ENCODE results near the gene GLS.

GLS gene

GRCh38 chr2:190880378-190881083 lies at the start of gene GLS:
Gene GLS, plus strand, starts transcription at chr2:190880821. Its CDS starts 264 bp downstream, at chr2:190881085.
- H3K9me3 Mint-ChIP-seq = no peaks in the 10 kb centered on the region
- H3K4me1 Mint-ChIP-seq (ENCODE audit: low read depth) = peaks cover 49% of the 10 kb centered on the region
- peak within 1 kb of the TSS; percentile 99 for H3K27ac Mint-ChIP-seq
- H3K36me3 Mint-ChIP-seq (ENCODE audit: low read depth) = peaks cover 47% of the 10 kb centered on the region
- H3K27me3 Mint-ChIP-seq = no peaks in the 10 kb centered on the region
- DNase-seq = peak; percentile 95
- peak within 1 kb of the TSS; percentile 96 for H3K4me3 Mint-ChIP-seq

GRCh38 chr2:190831941-190832340 lies 48.7 kb upstream of the GLS start:
- Mint-ChIP-seq H3K9me3 (no peaks in the 10 kb centered on the region), H3K36me3 (ENCODE audit: low read depth) (no peaks in the 10 kb centered on the region), H3K4me1 (ENCODE audit: low read depth) (peaks cover 2% of the 10 kb centered on the region), H3K27ac (no peak overlapping the region), H3K4me3 (no peak overlapping the region), H3K27me3 (no peaks in the 10 kb centered on the region)
- DNase-seq = no peak

- Mint-ChIP-seq H3K27me3 (no peaks in the 10 kb centered on the region), H3K36me3 (ENCODE audit: low read depth) (no peaks in the 10 kb centered on the region), H3K4me3 (no peak overlapping the region), H3K9me3 (no peaks in the 10 kb centered on the region), H3K27ac (no peak overlapping the region), H3K4me1 (ENCODE audit: low read depth) (peaks cover 19% of the 10 kb centered on the region)
- DNase-seq = no peak
Measured at GRCh38 chr2:190834890-190835208, 45.8 kb upstream of the GLS start.

- Mint-ChIP-seq H3K36me3 (ENCODE audit: low read depth) (no peaks in the 10 kb centered on the region), H3K9me3 (no peaks in the 10 kb centered on the region), H3K27ac (no peak overlapping the region), H3K4me3 (no peak overlapping the region), H3K4me1 (ENCODE audit: low read depth) (peaks cover 23% of the 10 kb centered on the region), H3K27me3 (no peaks in the 10 kb centered on the region)
- no peak for DNase-seq
Measured at GRCh38 chr2:190835303-190835930, 45.2 kb upstream of the GLS start.

GRCh38 chr2:190836767-190837166 lies 43.9 kb upstream of the GLS start:
- Mint-ChIP-seq H3K27me3 (no peaks in the 10 kb centered on the region), H3K9me3 (no peaks in the 10 kb centered on the region)

GRCh38 chr2:190837420-190837819 lies 43.2 kb upstream of the GLS start:
- Mint-ChIP-seq H3K9me3 (no peaks in the 10 kb centered on the region), H3K4me3 (no peak overlapping the region), H3K27me3 (no peaks in the 10 kb centered on the region), H3K4me1 (ENCODE audit: low read depth) (peaks cover 40% of the 10 kb centered on the region), H3K36me3 (ENCODE audit: low read depth) (peaks cover 9% of the 10 kb centered on the region), H3K27ac (no peak overlapping the region)
- no peak for DNase-seq

More at GRCh38 chr2:190836767-190837166, 43.9 kb upstream of the GLS start:
- no peak for DNase-seq
- no peak overlapping the region for H3K27ac Mint-ChIP-seq
- peaks cover 6% of the 10 kb centered on the region for H3K36me3 Mint-ChIP-seq (ENCODE audit: low read depth)
- H3K4me1 Mint-ChIP-seq (ENCODE audit: low read depth) = peaks cover 34% of the 10 kb centered on the region
- no peak overlapping the region for H3K4me3 Mint-ChIP-seq

GRCh38 chr2:190837952-190838361 lies 42.7 kb upstream of the GLS start:
- DNase-seq = no peak
- Mint-ChIP-seq H3K36me3 (ENCODE audit: low read depth) (peaks cover 11% of the 10 kb centered on the region), H3K27ac (no peak overlapping the region), H3K4me3 (no peak overlapping the region), H3K9me3 (no peaks in the 10 kb centered on the region), H3K4me1 (ENCODE audit: low read depth) (peaks cover 46% of the 10 kb centered on the region), H3K27me3 (no peaks in the 10 kb centered on the region)

GRCh38 chr2:190838492-190838910 lies 42.1 kb upstream of the GLS start:
- Mint-ChIP-seq H3K27me3 (no peaks in the 10 kb centered on the region), H3K36me3 (ENCODE audit: low read depth) (peaks cover 11% of the 10 kb centered on the region), H3K9me3 (no peaks in the 10 kb centered on the region), H3K4me1 (ENCODE audit: low read depth) (peaks cover 51% of the 10 kb centered on the region), H3K4me3 (no peak overlapping the region), H3K27ac (peak overlapping the region; percentile 30)
- DNase-seq = peak; percentile 41

- peaks cover 66% of the 10 kb centered on the region for H3K4me1 Mint-ChIP-seq (ENCODE audit: low read depth)
- DNase-seq = no peak
- no peaks in the 10 kb centered on the region for H3K27me3 Mint-ChIP-seq
- H3K9me3 Mint-ChIP-seq = no peaks in the 10 kb centered on the region
- H3K4me3 Mint-ChIP-seq = no peak overlapping the region
- peaks cover 11% of the 10 kb centered on the region for H3K36me3 Mint-ChIP-seq (ENCODE audit: low read depth)
- no peak overlapping the region for H3K27ac Mint-ChIP-seq
Measured at GRCh38 chr2:190840569-190841172, 40.0 kb upstream of the GLS start.

GRCh38 chr2:190841707-190842505 lies 38.7 kb upstream of the GLS start:
- no peak for DNase-seq
- no peaks in the 10 kb centered on the region for H3K9me3 Mint-ChIP-seq
- H3K27me3 Mint-ChIP-seq = no peaks in the 10 kb centered on the region
- no peak overlapping the region for H3K4me3 Mint-ChIP-seq
- H3K36me3 Mint-ChIP-seq (ENCODE audit: low read depth) = peaks cover 11% of the 10 kb centered on the region
- H3K4me1 Mint-ChIP-seq (ENCODE audit: low read depth) = peaks cover 66% of the 10 kb centered on the region
- peak overlapping the region; percentile 67 for H3K27ac Mint-ChIP-seq

GRCh38 chr2:190842606-190843104 lies 38.0 kb upstream of the GLS start:
- Mint-ChIP-seq H3K4me1 (ENCODE audit: low read depth) (peaks cover 63% of the 10 kb centered on the region), H3K27me3 (no peaks in the 10 kb centered on the region), H3K27ac (peak overlapping the region; percentile 67), H3K36me3 (ENCODE audit: low read depth) (peaks cover 11% of the 10 kb centered on the region), H3K9me3 (no peaks in the 10 kb centered on the region), H3K4me3 (no peak overlapping the region)
- no peak for DNase-seq

- DNase-seq = peak; percentile 65
- Mint-ChIP-seq H3K4me3 (peak overlapping the region; percentile 60), H3K36me3 (ENCODE audit: low read depth) (peaks cover 11% of the 10 kb centered on the region), H3K27me3 (no peaks in the 10 kb centered on the region), H3K27ac (no peak overlapping the region), H3K4me1 (ENCODE audit: low read depth) (peaks cover 59% of the 10 kb centered on the region), H3K9me3 (no peaks in the 10 kb centered on the region)
Measured at GRCh38 chr2:190843890-190844699, 36.5 kb upstream of the GLS start.

GRCh38 chr2:190844700-190845401 lies 35.8 kb upstream of the GLS start:
- Mint-ChIP-seq H3K4me1 (ENCODE audit: low read depth) (peaks cover 56% of the 10 kb centered on the region), H3K9me3 (no peaks in the 10 kb centered on the region), H3K4me3 (peak overlapping the region; percentile 60), H3K27me3 (no peaks in the 10 kb centered on the region), H3K27ac (no peak overlapping the region), H3K36me3 (ENCODE audit: low read depth) (peaks cover 11% of the 10 kb centered on the region)
- no peak for DNase-seq
